Forelimb muscle (tissue), 1 donor: ENCODE data around the gene RSRC2. TPM values are rescaled to one million over a fixed set of nuclear protein-coding genes. Genes with fewer than 3 reads are reported as not detected.
"Not testable (repeated sequence)": the region's sequence is repeated elsewhere in the genome, so short reads cannot be mapped to it uniquely, and the experiment has no call there.

Source experiments
- DNase-seq: peaks from one replicate; pipeline ENCODE4 v3.0.0-alpha.2; 2013; ENCODE audit warnings: low read depth
- polyA plus RNA-seq: library from polyadenylated mRNA; unstranded; fragments of 120-200 nt; gene quantifications from one replicate; pipeline ENCODE4 v1.2.1, GENCODE V29; 2013; ENCODE audit not compliant: insufficient read length

The RSRC2 gene, protein sequence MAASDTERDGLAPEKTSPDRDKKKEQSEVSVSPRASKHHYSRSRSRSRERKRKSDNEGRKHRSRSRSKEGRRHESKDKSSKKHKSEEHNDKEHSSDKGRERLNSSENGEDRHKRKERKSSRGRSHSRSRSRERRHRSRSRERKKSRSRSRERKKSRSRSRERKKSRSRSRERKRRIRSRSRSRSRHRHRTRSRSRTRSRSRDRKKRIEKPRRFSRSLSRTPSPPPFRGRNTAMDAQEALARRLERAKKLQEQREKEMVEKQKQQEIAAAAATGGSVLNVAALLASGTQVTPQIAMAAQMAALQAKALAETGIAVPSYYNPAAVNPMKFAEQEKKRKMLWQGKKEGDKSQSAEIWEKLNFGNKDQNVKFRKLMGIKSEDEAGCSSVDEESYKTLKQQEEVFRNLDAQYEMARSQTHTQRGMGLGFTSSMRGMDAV
- 118 TPM for polyA plus RNA-seq

GRCh38 chr12:122526683-122527477 lies at the start of gene RSRC2, which contains the start of gene KNTC1:
Gene RSRC2 (minus strand): TSS chr12:122526936. CDS start chr12:122526853, 83 bp downstream.
Gene KNTC1 (plus strand): TSS chr12:122527249. CDS start chr12:122530064, 2,815 bp downstream.
- DNase-seq = peak; percentile 99

- no peak for DNase-seq
Measured at GRCh38 chr12:122571821-122572220, 45.1 kb upstream of the RSRC2 start.

GRCh38 chr12:122570006-122570405 lies 43.3 kb upstream of the RSRC2 start:
- DNase-seq = not testable (repeated sequence)

- no peak for DNase-seq
Measured at GRCh38 chr12:122569288-122569687, 42.6 kb upstream of the RSRC2 start.

DNA sequence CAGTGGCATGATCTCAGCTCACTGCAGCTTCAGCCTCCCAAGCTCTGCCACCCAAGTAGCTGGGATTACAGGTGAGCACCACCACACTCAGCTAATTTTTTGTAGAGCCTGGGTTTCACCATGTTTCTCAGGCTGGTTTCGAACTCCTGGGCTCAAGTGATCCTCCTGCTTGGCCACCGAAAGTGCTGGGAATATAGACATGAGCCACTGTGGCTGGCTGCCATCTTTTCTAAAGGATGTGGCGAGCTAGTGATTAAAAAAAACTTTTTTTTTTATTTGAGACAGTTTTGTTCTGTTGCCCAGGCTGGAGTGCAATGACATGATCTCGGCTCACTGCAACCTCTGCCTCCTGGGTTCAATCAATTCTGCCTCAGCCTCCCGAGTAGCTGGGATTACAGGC lies 40.1 kb upstream of the RSRC2 start:
- not testable (repeated sequence) for DNase-seq

DNA sequence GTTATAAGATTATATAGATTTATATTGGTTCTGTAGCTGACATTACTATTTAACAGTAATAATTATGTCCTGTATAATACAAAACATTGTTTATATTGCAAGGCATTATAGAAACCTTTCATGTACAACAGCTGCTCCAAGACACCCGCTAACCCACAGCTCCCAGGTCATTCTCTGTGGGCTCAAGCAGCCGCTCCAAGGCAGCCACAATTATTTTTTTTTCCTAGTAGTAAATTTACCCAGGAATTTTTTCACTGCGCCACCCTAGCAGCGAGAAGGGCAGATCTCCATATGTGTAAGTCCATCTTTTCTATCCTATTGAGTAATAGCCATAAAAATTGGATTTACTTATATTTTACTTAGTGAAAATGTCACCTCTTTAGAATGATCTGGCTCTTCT lies 36.6 kb upstream of the RSRC2 start:
- no peak for DNase-seq

DNA sequence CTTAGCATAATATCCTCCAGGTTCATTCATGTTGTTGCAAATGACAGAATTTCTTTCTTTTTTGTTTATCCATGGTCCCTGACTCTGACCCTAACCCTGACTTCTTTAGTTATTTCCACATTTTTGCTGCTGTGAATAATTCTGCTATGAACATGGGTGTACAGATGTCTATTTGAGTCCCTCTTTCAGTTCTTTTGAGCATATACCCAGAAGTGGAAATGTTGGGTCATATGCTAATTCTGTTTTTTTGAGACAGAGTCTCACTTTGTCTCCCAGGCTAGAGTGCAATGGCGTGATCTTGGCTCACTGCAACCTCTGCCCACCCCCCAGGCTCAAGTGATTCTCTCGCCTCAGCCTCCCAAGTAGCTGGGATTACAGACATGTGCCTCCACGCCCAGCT lies 33.4 kb upstream of the RSRC2 start:
- no peak for DNase-seq

DNA sequence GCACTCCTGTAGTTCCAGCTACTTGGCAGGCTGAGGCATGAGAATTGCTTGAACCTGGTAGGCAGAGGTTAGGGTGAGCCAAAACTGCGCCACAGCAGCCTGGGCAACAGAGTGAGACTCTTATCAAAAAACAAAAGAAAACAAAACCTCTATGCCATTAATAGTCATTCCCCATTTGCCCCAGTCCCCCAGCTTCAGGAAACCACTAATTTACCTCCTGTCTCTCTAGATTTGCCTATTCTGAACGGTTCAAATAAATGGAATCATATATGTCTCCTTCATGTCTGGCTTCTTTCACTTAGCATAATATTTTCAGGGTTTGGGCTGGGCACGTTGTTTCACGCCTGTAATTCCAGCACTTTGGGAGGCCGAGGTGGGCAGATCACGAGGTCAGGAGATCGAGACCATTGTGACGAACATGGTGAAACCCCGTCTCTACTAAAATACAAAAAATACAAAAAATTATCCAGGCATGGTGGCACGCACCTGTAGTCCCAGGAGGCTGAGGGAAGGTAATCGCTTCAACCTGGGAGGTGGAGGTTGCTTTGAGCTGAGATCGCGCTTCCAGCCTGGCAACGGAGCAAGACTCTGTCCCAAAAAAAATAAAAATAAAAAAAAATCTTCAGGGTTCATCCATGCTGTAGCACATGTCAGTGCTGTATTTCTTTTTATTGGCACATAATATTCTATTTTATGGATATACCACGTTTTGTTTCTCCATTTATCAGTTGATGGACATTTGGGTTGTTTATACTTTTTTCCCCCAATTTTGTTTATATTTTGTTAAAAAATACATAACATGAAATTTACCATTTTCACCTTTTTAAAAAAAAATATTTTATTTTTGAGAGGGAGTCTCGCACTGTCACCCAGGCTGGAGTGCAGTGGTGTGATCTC lies 32.3 kb upstream of the RSRC2 start:
- DNase-seq = no peak

DNA sequence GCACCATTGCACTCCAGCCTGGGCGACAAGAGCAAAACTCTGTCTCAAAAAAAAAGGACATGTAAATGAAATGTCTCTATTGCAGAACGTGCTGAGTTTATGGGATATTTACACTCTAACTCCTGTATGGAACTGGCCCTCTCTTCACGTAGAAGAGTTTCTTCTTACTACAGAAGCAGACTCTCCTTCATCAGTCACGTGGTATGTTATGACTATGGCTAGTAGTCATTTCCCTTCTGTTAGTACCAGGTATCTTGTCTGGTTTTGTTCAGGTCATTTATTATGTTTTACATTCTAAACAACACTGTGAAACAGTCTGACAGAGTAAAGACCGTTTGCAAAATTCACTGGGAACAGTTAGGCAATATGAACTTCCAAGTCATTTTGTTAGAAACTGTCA lies 20.6 kb upstream of the RSRC2 start:
- DNase-seq = no peak

GRCh38 chr12:122545855-122546254 lies 19.1 kb upstream of the RSRC2 start:
- no peak for DNase-seq

- DNase-seq = no peak
Measured at GRCh38 chr12:122544537-122544936, 17.8 kb upstream of the RSRC2 start.

- no peak for DNase-seq
Measured at GRCh38 chr12:122538496-122538895, 11.8 kb upstream of the RSRC2 start.

DNA sequence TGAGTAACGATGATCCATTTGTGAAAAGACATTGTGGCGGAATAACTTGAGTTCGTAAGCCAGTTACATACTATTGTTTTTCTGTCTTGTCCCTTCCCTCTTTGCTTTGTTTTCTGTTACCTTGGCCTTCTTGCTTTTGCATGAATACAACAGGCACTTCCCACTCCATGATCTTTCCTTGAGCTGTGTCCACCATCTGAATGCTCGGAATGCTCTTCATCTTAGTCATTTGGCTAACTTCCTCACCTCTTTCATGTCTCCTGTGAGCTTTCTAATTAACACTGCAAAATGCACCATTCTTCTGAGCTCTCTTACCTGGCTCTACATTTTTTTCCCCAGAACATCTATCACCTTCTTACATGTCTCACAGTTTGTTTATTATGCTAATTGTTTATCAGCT lies 10.3 kb upstream of the RSRC2 start:
- no peak for DNase-seq

DNA sequence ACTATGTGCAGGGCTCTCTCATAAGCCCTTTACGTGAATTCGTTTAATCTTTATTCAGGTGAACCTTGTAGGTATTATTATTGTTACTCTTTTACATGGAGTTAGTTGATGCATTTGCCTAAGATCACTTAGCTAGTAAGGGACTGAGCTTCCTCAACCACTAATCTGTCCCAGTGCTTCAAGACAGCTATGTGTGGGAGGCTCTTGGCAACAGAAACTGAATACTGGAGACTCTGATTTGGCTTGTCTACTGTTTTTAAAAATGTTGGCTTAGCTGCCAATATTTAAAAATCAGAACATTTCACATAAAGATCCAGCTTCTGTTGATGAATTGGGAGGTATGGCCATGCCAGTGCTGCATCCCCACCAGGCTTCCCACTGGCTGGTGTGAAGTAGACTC lies 7.1 kb upstream of the RSRC2 start:
- no peak for DNase-seq

GRCh38 chr12:122528992-122529391 lies 2.3 kb upstream of the RSRC2 start:
- no peak for DNase-seq

DNA sequence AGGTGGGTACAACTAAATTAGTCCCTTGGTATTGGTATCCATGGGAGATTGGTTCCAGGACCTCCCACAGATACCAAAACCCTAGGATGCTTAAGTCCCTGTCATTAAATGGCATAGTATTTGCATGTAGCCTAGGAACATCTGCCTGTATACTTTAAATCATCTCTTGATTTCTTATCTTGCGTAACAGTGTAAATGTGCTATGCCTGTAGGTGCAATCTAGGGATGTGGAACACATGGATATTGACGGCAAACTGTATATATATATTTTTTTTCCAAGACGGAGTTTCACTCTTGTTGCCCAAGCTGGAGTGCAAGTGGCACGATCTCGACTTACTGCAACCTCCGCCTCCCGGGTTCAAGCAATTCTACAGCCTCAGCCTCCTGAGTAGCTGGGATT lies 1.8 kb upstream of the RSRC2 start:
- DNase-seq = no peak

- no peak for DNase-seq
Measured at GRCh38 chr12:122527478-122527944, 775 bp upstream of the RSRC2 start.

GRCh38 chr12:122523846-122524718 lies 2.7 kb downstream of the RSRC2 start:
- no peak for DNase-seq

DNA sequence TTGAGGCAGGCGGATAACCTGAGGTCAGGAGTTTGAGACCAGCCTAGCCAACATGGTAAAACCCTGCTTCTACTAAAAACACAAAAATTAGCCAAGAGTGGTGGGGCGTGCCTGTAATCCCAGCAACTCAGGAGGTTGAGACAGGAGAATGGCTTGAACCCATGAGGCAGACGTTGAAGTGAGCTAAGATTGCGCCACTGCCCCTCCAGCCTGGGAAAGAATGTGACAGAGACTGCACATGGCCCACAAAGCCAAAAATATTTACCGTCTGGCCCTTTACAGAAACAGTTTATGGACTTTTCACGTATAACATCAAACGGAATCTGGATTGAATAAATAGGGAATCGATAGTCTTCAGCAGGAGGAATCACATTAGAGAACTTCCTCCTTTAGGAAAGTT lies 3.5 kb downstream of the RSRC2 start:
- no peak for DNase-seq

DNA sequence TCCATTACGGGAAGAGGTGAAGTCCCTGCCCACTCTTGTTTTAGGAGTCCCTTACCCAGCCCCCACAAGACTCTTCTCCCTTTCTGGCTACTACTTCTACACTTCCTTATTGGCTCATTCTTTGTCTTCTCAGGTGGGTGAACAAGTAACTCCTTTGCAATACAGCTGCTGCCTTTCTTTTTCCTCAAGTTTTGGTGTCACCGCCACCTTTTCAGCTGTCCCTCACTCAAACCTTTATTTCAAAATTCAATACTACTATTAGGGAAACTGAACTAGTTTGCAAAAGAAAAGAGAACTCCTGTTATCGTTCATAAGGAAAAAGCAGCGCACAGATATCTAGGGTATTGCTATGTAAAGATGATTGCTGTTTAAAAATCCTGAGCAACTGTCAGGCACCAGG lies 6.1 kb downstream of the RSRC2 start:
- DNase-seq = no peak

- DNase-seq = no peak
Measured at GRCh38 chr12:122519418-122519817, 7.3 kb downstream of the RSRC2 start.
